Measurements from ENCODE around the gene AARS1.
"Not testable (repeated sequence)": the region's sequence is repeated elsewhere in the genome, so short reads cannot be mapped to it uniquely, and the experiment has no call there.

AARS1 gene

DNA sequence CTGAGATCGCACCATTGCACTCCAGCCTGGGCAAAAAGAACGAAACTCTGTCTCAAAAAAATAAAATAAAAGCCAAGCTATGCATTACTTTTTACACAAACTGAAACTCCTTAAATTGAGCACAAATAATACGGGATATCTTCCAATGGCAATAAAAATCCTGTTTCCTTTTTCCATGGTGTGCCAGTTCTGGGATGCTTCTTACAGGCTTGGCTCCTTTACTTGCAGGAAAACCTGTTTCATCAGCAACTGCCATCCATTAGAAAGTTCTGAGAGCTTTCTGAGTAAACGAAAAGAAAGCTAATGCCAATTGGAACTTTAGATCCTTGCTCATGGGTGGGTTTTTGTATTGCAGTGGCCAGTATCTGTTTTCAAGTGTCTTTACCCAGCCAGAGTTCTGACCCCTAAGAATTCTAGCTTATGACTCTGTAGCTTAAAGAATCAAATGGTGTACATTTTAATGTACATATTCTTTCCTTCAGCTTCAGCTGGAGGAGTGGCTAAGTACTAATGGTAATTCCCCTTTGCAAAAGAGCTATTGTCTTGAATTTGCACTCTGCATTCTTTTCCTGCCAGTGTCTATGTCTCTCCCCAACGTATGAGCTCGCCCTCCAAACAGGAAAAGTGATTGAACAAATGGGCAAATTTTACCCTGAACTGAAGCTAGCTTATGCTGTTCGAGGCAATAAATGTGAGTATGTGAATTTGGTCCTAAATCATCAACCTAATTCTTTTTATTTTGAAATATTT, 35.9 kb upstream of the AARS1 start:
- H3K27ac ChIP-seq (ENCODE audit: poor library complexity, severe bottlenecking): no peak overlapping the region
- TF ChIP-seq, protein P1, sequence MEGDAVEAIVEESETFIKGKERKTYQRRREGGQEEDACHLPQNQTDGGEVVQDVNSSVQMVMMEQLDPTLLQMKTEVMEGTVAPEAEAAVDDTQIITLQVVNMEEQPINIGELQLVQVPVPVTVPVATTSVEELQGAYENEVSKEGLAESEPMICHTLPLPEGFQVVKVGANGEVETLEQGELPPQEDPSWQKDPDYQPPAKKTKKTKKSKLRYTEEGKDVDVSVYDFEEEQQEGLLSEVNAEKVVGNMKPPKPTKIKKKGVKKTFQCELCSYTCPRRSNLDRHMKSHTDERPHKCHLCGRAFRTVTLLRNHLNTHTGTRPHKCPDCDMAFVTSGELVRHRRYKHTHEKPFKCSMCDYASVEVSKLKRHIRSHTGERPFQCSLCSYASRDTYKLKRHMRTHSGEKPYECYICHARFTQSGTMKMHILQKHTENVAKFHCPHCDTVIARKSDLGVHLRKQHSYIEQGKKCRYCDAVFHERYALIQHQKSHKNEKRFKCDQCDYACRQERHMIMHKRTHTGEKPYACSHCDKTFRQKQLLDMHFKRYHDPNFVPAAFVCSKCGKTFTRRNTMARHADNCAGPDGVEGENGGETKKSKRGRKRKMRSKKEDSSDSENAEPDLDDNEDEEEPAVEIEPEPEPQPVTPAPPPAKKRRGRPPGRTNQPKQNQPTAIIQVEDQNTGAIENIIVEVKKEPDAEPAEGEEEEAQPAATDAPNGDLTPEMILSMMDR (IDR thresholded peaks at IDR 0.05; ENCODE audit: poor library complexity, severe bottlenecking): no peak
- no peak for DNase-seq (ENCODE audit: low spot score)
- no peaks in the 10 kb centered on the region for H3K9me3 ChIP-seq (ENCODE audit: severe bottlenecking)
- no peaks in the 10 kb centered on the region for H3K4me1 ChIP-seq (ENCODE audit: insufficient read depth, poor library complexity, severe bottlenecking)
- no peak for ATAC-seq (ENCODE audit: low read depth)
- H3K4me3 ChIP-seq (ENCODE audit: severe bottlenecking): no peak overlapping the region
- peaks cover 53% of the 10 kb centered on the region for H3K36me3 ChIP-seq (ENCODE audit: low read depth)
- H3K27me3 ChIP-seq (ENCODE audit: insufficient read depth, poor library complexity, severe bottlenecking): no peaks in the 10 kb centered on the region

DNA sequence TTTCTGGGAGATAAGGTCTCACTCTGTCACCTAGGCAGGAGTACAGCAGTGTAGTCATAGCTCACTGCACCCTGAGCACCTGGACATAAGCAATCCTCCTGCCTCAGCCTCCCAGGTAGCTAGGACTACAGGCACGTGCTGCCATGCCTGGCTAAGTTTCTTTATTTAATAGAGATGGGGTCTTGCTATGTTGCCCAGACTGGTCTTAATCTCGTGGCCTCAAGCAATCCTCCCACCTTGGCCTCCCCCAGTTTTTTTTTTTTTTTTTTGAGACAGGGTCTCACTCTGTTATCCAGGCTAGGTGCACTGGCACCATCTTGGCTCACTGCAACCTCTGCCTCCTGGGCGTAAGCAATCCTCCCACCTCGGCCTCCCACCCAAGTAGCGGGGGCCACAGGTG, 30.8 kb upstream of the AARS1 start:
- Histone ChIP-seq H3K27ac (ENCODE audit: poor library complexity, severe bottlenecking) (no peak overlapping the region), H3K4me1 (ENCODE audit: insufficient read depth, poor library complexity, severe bottlenecking) (no peaks in the 10 kb centered on the region), H3K27me3 (ENCODE audit: insufficient read depth, poor library complexity, severe bottlenecking) (no peaks in the 10 kb centered on the region), H3K4me3 (ENCODE audit: severe bottlenecking) (no peak overlapping the region), H3K9me3 (ENCODE audit: severe bottlenecking) (no peaks in the 10 kb centered on the region), H3K36me3 (ENCODE audit: low read depth) (peaks cover 51% of the 10 kb centered on the region)
- TF ChIP-seq, protein P1 (IDR thresholded peaks at IDR 0.05; ENCODE audit: poor library complexity, severe bottlenecking): no peak
- DNase-seq (ENCODE audit: low spot score) (no peak), ATAC-seq (ENCODE audit: low read depth) (no peak)

DNA sequence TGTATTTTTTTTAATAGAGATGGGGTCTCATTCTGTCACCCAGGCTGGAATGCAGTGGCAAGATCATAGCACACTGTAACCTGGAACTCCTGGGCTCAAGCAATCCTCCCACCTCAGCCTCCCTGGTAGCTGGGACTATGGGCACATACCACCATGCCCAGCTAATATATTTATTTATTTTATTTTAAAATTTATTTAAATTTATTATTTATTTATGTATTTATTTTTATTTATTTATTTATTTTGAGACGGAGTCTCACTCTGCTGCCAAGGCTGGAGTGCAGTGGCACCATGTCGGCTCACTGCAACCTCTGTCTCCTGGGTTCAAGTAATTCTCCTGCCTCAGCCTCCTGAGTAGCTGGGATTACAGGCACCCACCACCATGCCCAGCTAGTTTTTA, 18.4 kb upstream of the AARS1 start:
- not testable (repeated sequence) for H3K4me3 ChIP-seq (ENCODE audit: severe bottlenecking); H3K27me3 ChIP-seq (ENCODE audit: insufficient read depth, poor library complexity, severe bottlenecking); H3K36me3 ChIP-seq (ENCODE audit: low read depth); H3K4me1 ChIP-seq (ENCODE audit: insufficient read depth, poor library complexity, severe bottlenecking); ATAC-seq (ENCODE audit: low read depth); H3K27ac ChIP-seq (ENCODE audit: poor library complexity, severe bottlenecking); DNase-seq (ENCODE audit: low spot score); H3K9me3 ChIP-seq (ENCODE audit: severe bottlenecking)

DNA sequence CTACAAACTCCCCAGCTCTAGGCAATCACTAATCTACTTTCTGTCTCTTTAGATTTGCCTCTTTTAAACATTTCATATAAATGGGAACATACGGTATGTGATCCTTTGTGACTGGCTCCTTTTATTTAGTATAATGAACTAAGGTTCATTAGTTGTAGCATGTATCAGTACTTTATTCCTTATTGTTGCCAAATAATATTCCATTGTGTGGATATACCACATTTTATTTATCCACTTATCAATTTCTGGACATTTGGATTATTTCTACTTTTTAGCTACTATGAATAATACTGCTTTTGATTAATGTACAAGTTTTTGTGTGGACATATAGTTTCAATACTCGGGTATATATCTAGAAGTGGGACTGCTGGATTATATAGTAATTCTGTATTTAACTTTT, 17.6 kb upstream of the AARS1 start:
- Histone ChIP-seq H3K27ac (ENCODE audit: poor library complexity, severe bottlenecking) (no peak overlapping the region), H3K27me3 (ENCODE audit: insufficient read depth, poor library complexity, severe bottlenecking) (no peaks in the 10 kb centered on the region), H3K36me3 (ENCODE audit: low read depth) (peaks cover 5% of the 10 kb centered on the region; the same call in 1 of the 2 replicates), H3K4me1 (ENCODE audit: insufficient read depth, poor library complexity, severe bottlenecking) (peaks cover 5% of the 10 kb centered on the region), H3K9me3 (ENCODE audit: severe bottlenecking) (no peaks in the 10 kb centered on the region), H3K4me3 (ENCODE audit: severe bottlenecking) (no peak overlapping the region)
- ATAC-seq (ENCODE audit: low read depth) (no peak), DNase-seq (ENCODE audit: low spot score) (no peak)
- TF ChIP-seq, protein P1 (IDR thresholded peaks at IDR 0.05; ENCODE audit: poor library complexity, severe bottlenecking): no peak

DNA sequence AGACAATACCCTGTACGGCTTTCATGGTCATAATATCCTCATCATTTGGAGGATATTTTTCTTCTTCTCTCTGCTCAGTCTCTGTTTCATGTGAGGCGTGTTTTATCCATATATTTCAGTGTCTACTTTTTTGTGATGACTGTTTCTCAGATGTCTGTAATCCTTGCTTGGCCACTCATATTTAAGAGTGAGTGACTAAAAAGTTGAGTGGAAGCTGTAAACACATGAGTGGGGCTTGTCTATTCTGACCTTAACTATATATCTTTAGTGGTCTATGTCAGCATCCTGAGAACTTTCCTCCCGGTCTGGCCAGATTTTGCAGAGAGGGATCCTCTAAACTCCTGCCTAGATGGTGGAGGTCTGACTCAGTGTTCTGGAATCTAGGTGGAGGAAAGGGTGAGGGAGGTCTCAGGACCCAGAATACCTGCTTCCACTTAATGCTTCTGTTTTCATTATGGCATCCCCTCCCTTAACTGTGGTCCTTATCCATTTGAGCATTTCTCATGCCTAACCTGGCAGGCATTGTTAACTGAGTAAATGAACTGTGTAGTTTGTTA, 15.7 kb upstream of the AARS1 start:
- Histone ChIP-seq H3K9me3 (ENCODE audit: severe bottlenecking) (peaks cover 3% of the 10 kb centered on the region), H3K27ac (ENCODE audit: poor library complexity, severe bottlenecking) (peak overlapping the region; percentile 16), H3K27me3 (ENCODE audit: insufficient read depth, poor library complexity, severe bottlenecking) (no peaks in the 10 kb centered on the region), H3K4me3 (ENCODE audit: severe bottlenecking) (no peak overlapping the region), H3K36me3 (ENCODE audit: low read depth) (peaks cover 21% of the 10 kb centered on the region), H3K4me1 (ENCODE audit: insufficient read depth, poor library complexity, severe bottlenecking) (peaks cover 5% of the 10 kb centered on the region)
- TF ChIP-seq, protein P1 (IDR thresholded peaks at IDR 0.05; ENCODE audit: poor library complexity, severe bottlenecking): no peak
- DNase-seq (ENCODE audit: low spot score) (no peak), ATAC-seq (ENCODE audit: low read depth) (peak; percentile 86)

Measured in RWPE2 (cell line).